UCSD-AML1 (cell line): Measurements from ENCODE around the gene ITGB3BP.
A peak's percentile ranks its signal among the peaks of the same experiment; 100 is the strongest.
"Not testable (repeated sequence)": the region's sequence is repeated elsewhere in the genome, so short reads cannot be mapped to it uniquely, and the experiment has no call there.

Experiments
- DNase-seq: peaks from one replicate; lab custom pipeline; 2025; ENCODE audit not compliant: unreplicated experiment; lab: John Stamatoyannopoulos, UW

Gene ITGB3BP

GRCh38 chr1:63509718-63510117 lies 13.3 kb downstream of the ITGB3BP start:
- DNase-seq = no peak

GRCh38 chr1:63506782-63507181 lies 16.2 kb downstream of the ITGB3BP start:
- no peak for DNase-seq

- DNase-seq = no peak
Observed at GRCh38 chr1:63501256-63501655, 21.8 kb downstream of the ITGB3BP start.

- DNase-seq = no peak
Observed at GRCh38 chr1:63498106-63498505, 24.9 kb downstream of the ITGB3BP start.

DNA sequence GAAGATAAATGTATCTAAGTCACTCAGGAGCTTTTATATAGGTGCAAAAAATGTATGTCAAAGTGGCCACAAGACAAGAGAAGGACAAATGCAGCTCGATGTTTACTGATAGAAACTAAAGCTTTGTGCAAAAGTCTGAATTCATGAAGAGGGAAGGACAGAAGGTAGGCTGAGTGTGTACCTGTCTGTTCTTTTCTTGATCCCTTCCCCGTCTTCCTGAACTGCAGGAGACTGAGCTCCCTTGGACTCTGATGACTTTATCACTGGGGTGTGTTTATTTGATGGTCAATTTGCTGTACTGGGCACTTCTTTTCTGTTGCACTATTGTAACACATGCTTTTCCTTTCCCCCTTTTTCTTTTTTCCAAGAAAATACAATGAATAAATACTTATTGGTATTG lies 25.4 kb downstream of the ITGB3BP start:
- no peak for DNase-seq

- no peak for DNase-seq
Observed at GRCh38 chr1:63487336-63488065, 35.5 kb downstream of the ITGB3BP start.

GRCh38 chr1:63486629-63487028 lies 36.4 kb downstream of the ITGB3BP start:
- no peak for DNase-seq

DNA sequence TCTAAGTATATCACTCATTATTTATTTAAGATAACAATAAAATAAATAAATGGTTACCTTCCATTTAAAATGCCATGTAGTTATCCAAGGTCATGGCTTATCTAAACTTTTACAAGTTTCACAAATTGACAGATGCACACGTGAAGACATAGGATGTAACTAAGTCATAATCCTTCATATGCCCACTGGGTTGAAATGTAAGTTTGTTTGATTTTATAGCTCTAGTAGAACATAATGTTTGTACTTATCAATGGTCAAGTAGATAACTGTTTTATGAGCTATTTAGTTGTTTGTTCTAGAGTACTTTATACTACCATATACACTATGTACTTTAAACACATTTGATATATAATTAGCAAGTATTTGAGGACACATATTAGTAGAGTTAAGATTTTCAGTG lies 43.0 kb downstream of the ITGB3BP start:
- no peak for DNase-seq

DNA sequence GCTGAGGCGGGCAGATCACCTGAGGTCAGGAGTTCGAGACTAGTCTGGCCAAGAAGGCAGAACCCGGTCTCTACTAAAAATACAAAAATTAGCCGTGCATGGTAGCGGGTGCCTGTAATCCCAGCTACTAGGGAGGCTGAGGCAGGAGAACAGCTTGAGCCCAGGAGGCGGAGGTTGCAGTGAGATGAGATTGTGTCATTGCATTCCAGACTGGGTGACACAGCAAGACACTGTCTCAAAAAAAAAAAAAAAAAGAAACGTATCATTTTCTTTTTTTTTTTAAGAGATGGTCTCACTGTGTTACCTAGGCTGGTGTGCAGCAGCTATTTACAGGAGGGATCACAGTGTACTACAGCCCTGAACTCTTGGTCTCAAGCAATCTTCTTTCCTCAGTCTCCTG lies 47.3 kb downstream of the ITGB3BP start:
- no peak for DNase-seq

GRCh38 chr1:63468683-63469082 lies 54.3 kb downstream of the ITGB3BP start:
- not testable (repeated sequence) for DNase-seq

GRCh38 chr1:63466759-63467158 lies 56.3 kb downstream of the ITGB3BP start:
- peak; percentile 9 for DNase-seq

DNA sequence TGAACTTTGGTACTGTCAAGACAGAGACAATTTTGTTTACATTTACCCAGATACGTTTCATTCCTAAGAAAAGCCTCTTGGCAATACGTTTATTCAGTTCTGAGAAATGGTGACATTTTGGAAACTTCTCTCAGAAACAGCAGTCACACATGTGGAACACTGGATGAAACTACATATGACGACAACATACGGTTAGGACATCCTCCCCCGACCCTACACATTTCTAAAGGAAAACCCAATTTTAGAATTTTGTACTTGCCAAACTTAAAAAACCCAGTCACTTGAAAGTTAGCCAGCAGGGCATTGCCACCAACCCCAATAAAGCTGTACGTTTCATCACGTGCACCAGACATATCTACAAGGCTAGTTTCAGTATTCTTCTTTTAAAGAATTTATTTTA lies 56.8 kb downstream of the ITGB3BP start:
- DNase-seq = no peak

GRCh38 chr1:63463248-63463647 lies 59.8 kb downstream of the ITGB3BP start:
- no peak for DNase-seq

DNA sequence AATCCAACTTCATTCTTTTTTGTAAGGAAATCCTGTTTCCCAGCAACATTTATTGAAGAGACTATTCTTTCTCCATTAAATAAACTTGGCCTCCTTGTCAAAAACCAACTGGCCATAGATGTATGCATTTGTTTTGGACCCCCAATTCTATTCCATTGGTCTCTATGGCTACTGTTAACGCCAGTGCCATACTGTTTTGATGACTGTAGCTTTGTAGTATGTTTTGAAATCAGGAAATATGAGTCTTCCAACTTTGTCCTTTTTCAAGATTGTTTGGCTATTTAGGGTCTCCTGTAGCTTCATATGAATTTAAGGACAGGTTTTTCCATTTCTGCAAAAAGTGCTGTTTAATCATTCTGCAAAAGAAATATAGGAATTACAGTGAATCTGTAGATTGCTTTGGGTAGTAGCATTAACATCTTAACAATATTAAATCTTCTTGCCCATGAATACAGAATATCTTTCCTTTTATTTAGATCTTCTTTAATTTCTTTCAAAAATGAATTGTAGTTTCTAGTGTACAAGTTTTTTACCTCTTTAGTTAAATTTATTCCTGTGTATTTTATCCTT lies 61.3 kb downstream of the ITGB3BP start:
- DNase-seq = no peak

DNA sequence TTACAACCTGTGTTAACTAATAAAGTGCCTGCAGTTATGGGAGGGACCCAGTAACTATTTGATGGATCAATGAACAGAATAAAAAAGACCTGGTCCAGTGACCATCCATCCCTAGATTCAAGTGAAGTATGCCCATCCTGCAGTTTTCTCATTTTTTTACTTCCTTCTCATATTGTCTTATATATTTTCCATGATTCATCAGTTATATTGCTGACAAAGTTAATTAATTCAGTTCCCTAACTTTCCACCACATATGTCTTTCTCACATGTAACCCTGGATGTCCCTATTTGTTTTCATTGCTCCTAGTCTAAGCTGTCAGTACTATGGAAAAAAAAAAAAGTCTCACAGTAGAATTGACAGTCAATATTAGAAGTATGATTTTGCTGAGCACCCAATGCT lies 64.3 kb downstream of the ITGB3BP start:
- DNase-seq = no peak

DNA sequence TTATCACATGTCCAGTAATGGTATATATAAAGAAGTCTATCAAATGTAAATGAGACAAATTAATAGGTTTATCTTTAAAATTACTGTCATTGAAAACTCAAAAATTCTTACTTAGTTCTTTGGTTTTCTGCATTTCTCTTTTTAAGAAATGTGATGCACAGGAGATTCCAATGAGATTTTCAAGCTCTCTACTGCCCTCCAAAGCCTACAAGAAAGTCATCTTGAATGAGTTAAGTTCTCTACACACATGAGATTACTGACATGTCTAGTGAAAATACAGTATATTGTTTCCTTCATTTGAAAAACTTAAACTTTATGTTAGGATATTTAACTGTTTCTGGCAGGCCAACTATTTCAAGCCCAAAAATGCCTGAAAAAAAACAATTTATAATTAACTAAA lies 68.8 kb downstream of the ITGB3BP start:
- DNase-seq = no peak

DNA sequence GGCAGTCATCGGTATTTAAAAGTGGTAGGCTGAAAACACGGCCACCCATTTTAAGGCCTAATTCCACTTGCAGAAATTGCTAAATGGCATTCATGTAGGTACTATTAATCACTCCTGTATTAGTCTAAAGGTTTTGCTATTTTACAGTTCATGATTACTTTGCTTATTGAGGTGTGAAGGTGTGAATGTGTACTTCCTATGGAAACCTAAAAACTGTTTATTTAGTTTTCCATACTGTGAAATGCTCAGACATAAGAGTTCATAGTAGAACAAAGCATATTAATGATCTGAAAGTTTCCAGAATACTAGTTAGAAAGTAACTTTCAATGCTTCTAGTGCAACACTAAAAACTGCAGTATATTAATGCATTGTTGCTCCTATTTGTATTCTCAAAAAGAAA lies 69.8 kb downstream of the ITGB3BP start:
- DNase-seq = no peak

DNA sequence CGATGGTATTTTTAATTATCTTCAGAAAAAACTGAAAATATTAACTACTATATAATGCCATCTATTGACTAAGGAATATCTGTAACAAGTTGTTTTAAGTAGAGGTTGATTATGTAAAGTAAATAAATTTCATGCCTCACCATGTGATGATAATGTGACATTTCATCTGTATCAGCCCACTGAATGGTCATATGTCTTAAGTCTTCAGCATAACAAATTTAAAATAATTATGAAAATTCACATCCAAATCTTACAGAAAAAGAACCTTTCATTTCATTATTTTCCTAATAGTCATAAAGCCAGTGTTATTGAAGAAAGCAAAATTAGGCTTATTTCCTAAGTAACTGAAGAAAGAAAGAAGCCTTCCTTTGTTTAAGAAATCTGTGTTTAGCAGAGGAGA lies 72.6 kb downstream of the ITGB3BP start:
- DNase-seq = no peak

- DNase-seq = no peak
Observed at GRCh38 chr1:63448731-63449246, 74.2 kb downstream of the ITGB3BP start.

GRCh38 chr1:63442141-63442475 lies 80.9 kb downstream of the ITGB3BP start:
- no peak for DNase-seq

- no peak for DNase-seq
Observed at GRCh38 chr1:63435161-63435560, 87.9 kb downstream of the ITGB3BP start.

- DNase-seq = no peak
Observed at GRCh38 chr1:63429281-63429680, 93.7 kb downstream of the ITGB3BP start.

- DNase-seq = no peak
Observed at GRCh38 chr1:63428815-63429214, 94.2 kb downstream of the ITGB3BP start.
